HG02588 (cell line): Measurements from ENCODE around the gene SCN2A.
"Not testable (repeated sequence)": the region's sequence is repeated elsewhere in the genome, so short reads cannot be mapped to it uniquely, and the experiment has no call there.

Experiments
- ATAC-seq: cut with Tn5 transposase; IDR thresholded peaks from one replicate; pipeline ENCODE4 v1.9.1; 2021; ENCODE audit warnings: mild to moderate bottlenecking, moderate library complexity; ENCODE audit not compliant: unreplicated experiment

SCN2A gene

GRCh38 chr2:165251366-165251765, 12.2 kb downstream of the SCN2A start:
- no peak for ATAC-seq

GRCh38 chr2:165253178-165253577, 14.0 kb downstream of the SCN2A start:
- ATAC-seq, result no peak

GRCh38 chr2:165256618-165257017, 17.4 kb downstream of the SCN2A start:
- no peak for ATAC-seq

- not testable (repeated sequence) for ATAC-seq
Observed at GRCh38 chr2:165260347-165260746, 21.1 kb downstream of the SCN2A start.

GRCh38 chr2:165268754-165269153, 29.5 kb downstream of the SCN2A start:
- peak; percentile 64 for ATAC-seq

- ATAC-seq, result no peak
Observed at GRCh38 chr2:165273176-165273575, 34.0 kb downstream of the SCN2A start.

- ATAC-seq, result no peak
Observed at GRCh38 chr2:165274698-165275097, 35.5 kb downstream of the SCN2A start.

- no peak for ATAC-seq
Observed at GRCh38 chr2:165275932-165276331, 36.7 kb downstream of the SCN2A start.

GRCh38 chr2:165277295-165277694, 38.1 kb downstream of the SCN2A start:
- ATAC-seq, result no peak

GRCh38 chr2:165277860-165278656, 38.8 kb downstream of the SCN2A start:
- no peak for ATAC-seq

- no peak for ATAC-seq
Observed at GRCh38 chr2:165280356-165280755, 41.1 kb downstream of the SCN2A start.

GRCh38 chr2:165281387-165281786, 42.2 kb downstream of the SCN2A start:
- no peak for ATAC-seq

- ATAC-seq, result no peak
Observed at GRCh38 chr2:165283342-165283741, 44.1 kb downstream of the SCN2A start.

- no peak for ATAC-seq
Observed at GRCh38 chr2:165287094-165287778, 48.0 kb downstream of the SCN2A start.

- no peak for ATAC-seq
Observed at GRCh38 chr2:165289069-165289468, 49.9 kb downstream of the SCN2A start.

GRCh38 chr2:165293440-165294420, 54.5 kb downstream of the SCN2A start:
- peak; percentile 100 for ATAC-seq

- no peak for ATAC-seq
Observed at GRCh38 chr2:165294912-165295311, 55.7 kb downstream of the SCN2A start.

- no peak for ATAC-seq
Observed at GRCh38 chr2:165295643-165296042, 56.4 kb downstream of the SCN2A start.

GRCh38 chr2:165305391-165306096, 66.3 kb downstream of the SCN2A start:
- ATAC-seq, result no peak

- no peak for ATAC-seq
Observed at GRCh38 chr2:165307317-165307716, 68.1 kb downstream of the SCN2A start.

GRCh38 chr2:165311949-165312348, 72.7 kb downstream of the SCN2A start:
- ATAC-seq, result no peak
